Spleen (tissue), 11 donors: ENCODE data around the gene PPP1R9A. TPM values are rescaled to one million over a fixed set of nuclear protein-coding genes. Genes with fewer than 3 reads are reported as not detected.

Source experiments
- DNase-seq: peaks from one replicate; pipeline ENCODE4 v3.0.0-alpha.2; 2020
- H3K27ac ChIP-seq, 8 donors: fragments of 200-600 bp; sonication (generic) in 7 of 8; 1 replicate in 4 of 8; 2 replicates in 4 of 8; pipeline versions ENCODE4 v1.5.0 to v1.8.0; 2016 to 2021; ENCODE audit warnings: inconsistent platforms in 4 of 8, mild to moderate bottlenecking in 4 of 8, moderate library complexity in 1 of 8
- H3K27me3 ChIP-seq, 7 donors: fragments of 200-600 bp; sonication (generic) in 6 of 7; replicated peaks in 1 of 7; 1 replicate in 4 of 7; 2 replicates in 3 of 7; pipeline versions ENCODE4 v1.5.0 to v1.8.0; 2016 to 2021; ENCODE audit warnings: inconsistent platforms in 3 of 7, mild to moderate bottlenecking in 1 of 7
- H3K36me3 ChIP-seq, 6 donors: fragments of 200-600 bp; sonication (generic) in 5 of 6; 1 replicate in 4 of 6; 2 replicates in 2 of 6; pipeline versions ENCODE4 v1.5.0 to v1.8.0; 2016 to 2021; ENCODE audit warnings: inconsistent platforms in 2 of 6
- H3K4me1 ChIP-seq, 6 donors: fragments of 200-600 bp; sonication (generic) in 5 of 6; 1 replicate in 3 of 6; 2 replicates in 3 of 6; pipeline versions ENCODE4 v1.5.0 to v1.8.0; 2016 to 2021; ENCODE audit warnings: inconsistent platforms in 3 of 6
- H3K4me3 ChIP-seq, 8 donors: fragments of 200-600 bp; sonication (generic) in 7 of 8; 1 replicate in 4 of 8; 2 replicates in 4 of 8; pipeline versions ENCODE4 v1.5.0 to v1.8.0; 2016 to 2021; ENCODE audit warnings: inconsistent platforms in 4 of 8, mild to moderate bottlenecking in 4 of 8, moderate library complexity in 2 of 8
- H3K9me3 ChIP-seq, 8 donors: fragments of 200-600 bp; sonication (generic) in 7 of 8; 1 replicate in 4 of 8; 2 replicates in 4 of 8; pipeline versions ENCODE4 v1.5.0 to v1.8.0; 2016 to 2021; ENCODE audit warnings: inconsistent platforms in 4 of 8
- POLR2A ChIP-seq, 3 donors: fragments of 450-650 bp; IDR thresholded peaks; one replicate each; pipeline ENCODE4 v1.5.1; 2017; ENCODE audit warnings: antibody characterized with exemption in 3 of 3, mild to moderate bottlenecking in 1 of 3
- POLR2AphosphoS5 ChIP-seq, 3 donors: sonication (generic); formaldehyde crosslinking; IDR thresholded peaks; one replicate each; pipeline ENCODE4 v1.5.1; 2017; ENCODE audit warnings: antibody characterized with exemption in 3 of 3
- WGBS, 5 donors: extraction: QIAGEN DNeasy Blood & Tissue Kit in 3 of 5; methylation state at CpG; one replicate each; pipeline versions ENCODE4 v1.1.5 to v1.1.7; 2013 to 2018; 5-methylcytosine and 5-hydroxymethylcytosine counted together
- intact Hi-C: fragments of 100-400 bp; cut with DNase I; formaldehyde crosslinking; loops from one replicate; pipeline ENCODE4 v1.15.0; 2023; ENCODE audit warnings: low total_unique reads
- polyA plus RNA-seq, 3 donors: library from polyadenylated mRNA; stranded (reverse); fragments of 200-250 nt; gene quantifications; one replicate each; pipeline ENCODE4 v1.2.1, GENCODE V29; 2013
- total RNA-seq, 7 donors: library from RNA; depleted of rRNA in 3 of 7; stranded (reverse); fragments of >200 nt in 3 of 7; fragmentation: NEBNext Ultra II Directional in 4 of 7; extraction: Animal tissue kit (Norgen Biotek cat#: 25700) in 4 of 7; gene quantifications; one replicate each; pipeline versions ENCODE4 v1.1.0 to v1.2.1, GENCODE V29; 2016 to 2021
- TF ChIP-seq, protein P1 (sequence below), 11 experiments: fragments of 200-600 bp in 7 of 11; fragments of 450-650 bp in 4 of 11; sonication (generic) in 4 of 11; IDR thresholded peaks in 8 of 11; conservative IDR thresholded peaks in 3 of 11; 1 replicate in 7 of 11; 2 replicates in 4 of 11; pipeline versions ENCODE4 v1.4.0 to v1.8.0; 2016 to 2021; ENCODE audit warnings: antibody characterized with exemption in 11 of 11, inconsistent platforms in 4 of 11, mild to moderate bottlenecking in 1 of 11
- donor health status: healthy with polysubstance abuse.
- donor health status: DM: no; HTN: no; CAD: no; lungs with moderate emphysema.
- donor health status: DM: no; HTN: no; CAD: no.
- donor health status: Bipolar disorder and iron deficiency.
- donor health status: healthy.
- donor health status: DM: no; HTN: no; CAD: no.
- donor health status: DM: yes; HTN: yes; CAD: no.

The PPP1R9A gene
- total and polyA plus RNA-seq, 10 donors, result 0.52 to 24.1 (median 10.9) TPM

DNA sequence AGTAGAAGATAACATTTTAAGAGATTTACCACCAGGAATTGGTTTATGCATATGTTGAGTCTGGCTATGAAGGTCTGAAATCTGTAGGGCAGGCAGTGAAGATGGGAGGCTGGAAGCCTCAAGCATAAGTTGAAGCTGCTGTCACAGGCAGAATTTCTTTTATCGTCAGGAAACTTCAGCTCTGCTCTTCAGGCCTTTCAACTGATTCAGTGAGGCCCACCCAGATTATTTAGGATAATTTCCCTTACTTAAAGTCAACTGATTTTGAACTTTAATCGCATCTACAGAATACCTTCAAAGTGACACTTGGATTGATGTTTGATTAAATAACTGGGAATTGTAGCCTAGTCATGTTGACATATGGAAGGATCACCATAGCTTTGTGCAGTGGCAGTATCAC lies 190.5 kb downstream of the PPP1R9A start:
- WGBS, 5 donors, result 75 to 92% (median 78%) methylated on average over 2 of the region's 2 CpGs
- Histone ChIP-seq H3K4me1 (peaks cover 0 to 14% (median 5%) of the 10 kb centered on the region in 6 donors), H3K27me3 (no peaks in the 10 kb centered on the region), H3K36me3 (no peaks in the 10 kb centered on the region), H3K27ac (no peak overlapping the region), H3K9me3 (no peaks in the 10 kb centered on the region), H3K4me3 (no peak overlapping the region)
- intact Hi-C loops, result no loop called here
- no peak for TF ChIP-seq POLR2A (IDR thresholded peaks at IDR 0.05)
- TF ChIP-seq, protein P1, sequence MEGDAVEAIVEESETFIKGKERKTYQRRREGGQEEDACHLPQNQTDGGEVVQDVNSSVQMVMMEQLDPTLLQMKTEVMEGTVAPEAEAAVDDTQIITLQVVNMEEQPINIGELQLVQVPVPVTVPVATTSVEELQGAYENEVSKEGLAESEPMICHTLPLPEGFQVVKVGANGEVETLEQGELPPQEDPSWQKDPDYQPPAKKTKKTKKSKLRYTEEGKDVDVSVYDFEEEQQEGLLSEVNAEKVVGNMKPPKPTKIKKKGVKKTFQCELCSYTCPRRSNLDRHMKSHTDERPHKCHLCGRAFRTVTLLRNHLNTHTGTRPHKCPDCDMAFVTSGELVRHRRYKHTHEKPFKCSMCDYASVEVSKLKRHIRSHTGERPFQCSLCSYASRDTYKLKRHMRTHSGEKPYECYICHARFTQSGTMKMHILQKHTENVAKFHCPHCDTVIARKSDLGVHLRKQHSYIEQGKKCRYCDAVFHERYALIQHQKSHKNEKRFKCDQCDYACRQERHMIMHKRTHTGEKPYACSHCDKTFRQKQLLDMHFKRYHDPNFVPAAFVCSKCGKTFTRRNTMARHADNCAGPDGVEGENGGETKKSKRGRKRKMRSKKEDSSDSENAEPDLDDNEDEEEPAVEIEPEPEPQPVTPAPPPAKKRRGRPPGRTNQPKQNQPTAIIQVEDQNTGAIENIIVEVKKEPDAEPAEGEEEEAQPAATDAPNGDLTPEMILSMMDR (IDR thresholded peaks at IDR 0.05 in 8 of 11, conservative IDR thresholded peaks at IDR 0.05 in 3 of 11), result no peak
- no peak for TF ChIP-seq POLR2AphosphoS5 (IDR thresholded peaks at IDR 0.05)
- DNase-seq, result no peak

DNA sequence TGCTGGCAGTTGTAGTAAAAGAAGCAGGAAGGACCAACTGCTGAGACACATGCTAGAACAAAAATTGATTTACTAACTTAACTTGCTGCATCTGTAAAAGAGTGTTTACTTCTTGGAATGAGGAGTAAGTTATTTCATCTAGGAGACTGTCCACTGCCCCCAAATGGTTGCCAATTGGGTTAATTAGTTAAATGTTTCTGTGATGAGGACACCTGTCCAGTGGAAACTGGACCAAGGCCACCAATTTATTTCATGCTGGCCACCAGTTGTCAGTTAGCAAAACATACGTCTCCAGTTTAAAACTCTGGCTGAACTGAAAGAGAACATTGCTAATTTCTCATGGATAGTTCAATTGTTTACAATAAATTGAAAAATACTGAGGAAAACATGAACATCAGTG lies 191.7 kb downstream of the PPP1R9A start:
- TF ChIP-seq POLR2AphosphoS5 (IDR thresholded peaks at IDR 0.05), result no peak
- TF ChIP-seq, protein P1 (IDR thresholded peaks at IDR 0.05 in 8 of 11, conservative IDR thresholded peaks at IDR 0.05 in 3 of 11), result no peak
- TF ChIP-seq POLR2A (IDR thresholded peaks at IDR 0.05), result no peak
- DNase-seq, result no peak
- intact Hi-C loops, result no loop called here
- 48 to 94% (median 81%) methylated on average over 1 of the region's 1 CpG for WGBS, 5 donors
- H3K4me1 ChIP-seq, result peaks cover 0 to 14% (median 5%) of the 10 kb centered on the region in 6 donors
- H3K9me3 ChIP-seq, result no peaks in the 10 kb centered on the region
- no peak overlapping the region for H3K27ac ChIP-seq
- no peaks in the 10 kb centered on the region for H3K36me3 ChIP-seq
- H3K4me3 ChIP-seq, result no peak overlapping the region
- no peaks in the 10 kb centered on the region for H3K27me3 ChIP-seq

- Histone ChIP-seq H3K9me3 (no peaks in the 10 kb centered on the region), H3K27ac (no peak overlapping the region), H3K4me1 (peaks cover 0 to 3% (median 0%) of the 10 kb centered on the region in 6 donors), H3K36me3 (no peaks in the 10 kb centered on the region), H3K27me3 (no peaks in the 10 kb centered on the region), H3K4me3 (no peak overlapping the region)
- WGBS, 5 donors, result 84 to 98% (median 95%) methylated on average over 5 of the region's 5 CpGs
- DNase-seq, result no peak
- intact Hi-C loops, result no loop called here
- TF ChIP-seq POLR2A (IDR thresholded peaks at IDR 0.05), result no peak
- TF ChIP-seq, protein P1 (IDR thresholded peaks at IDR 0.05 in 8 of 11, conservative IDR thresholded peaks at IDR 0.05 in 3 of 11), result no peak
Measured at GRCh38 chr7:95101422-95101821, 194.0 kb downstream of the PPP1R9A start.

DNA sequence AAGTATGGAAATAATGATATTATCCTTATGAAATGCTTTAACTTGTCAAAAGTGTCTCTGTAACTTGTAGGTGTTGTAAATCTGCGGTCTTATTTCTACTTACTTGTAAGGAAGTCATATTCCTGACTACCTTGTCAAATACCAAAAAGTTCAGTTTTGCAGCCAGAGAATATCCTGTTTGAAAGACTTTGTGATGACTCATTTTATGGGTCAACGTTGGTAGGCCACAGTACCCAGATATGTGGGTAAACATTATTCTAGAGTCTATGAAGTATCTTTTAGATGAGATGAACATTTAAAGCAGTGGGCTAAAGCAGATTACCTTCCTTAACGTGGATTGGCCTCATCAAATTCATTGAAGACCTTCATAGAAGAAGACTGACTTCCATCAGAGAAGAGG lies 195.3 kb downstream of the PPP1R9A start:
- Histone ChIP-seq H3K27ac (no peak overlapping the region), H3K4me3 (no peak overlapping the region), H3K36me3 (no peaks in the 10 kb centered on the region), H3K4me1 (no peaks in the 10 kb centered on the region), H3K27me3 (no peaks in the 10 kb centered on the region), H3K9me3 (no peaks in the 10 kb centered on the region)
- intact Hi-C loops, result no loop called here
- TF ChIP-seq POLR2A (IDR thresholded peaks at IDR 0.05), result no peak
- no peak for TF ChIP-seq POLR2AphosphoS5 (IDR thresholded peaks at IDR 0.05)
- TF ChIP-seq, protein P1 (IDR thresholded peaks at IDR 0.05 in 8 of 11, conservative IDR thresholded peaks at IDR 0.05 in 3 of 11), result no peak
- DNase-seq, result no peak
- 57 to 72% (median 65%) methylated on average over 3 of the region's 3 CpGs for WGBS, 5 donors
